HG03280 (cell line): ENCODE data around the gene PKHD1.

Experiments
- ATAC-seq: cut with Tn5 transposase; IDR thresholded peaks from one replicate; pipeline ENCODE4 v1.9.1; 2021; ENCODE audit warnings: mild to moderate bottlenecking, moderate library complexity; ENCODE audit not compliant: unreplicated experiment

The PKHD1 gene

DNA sequence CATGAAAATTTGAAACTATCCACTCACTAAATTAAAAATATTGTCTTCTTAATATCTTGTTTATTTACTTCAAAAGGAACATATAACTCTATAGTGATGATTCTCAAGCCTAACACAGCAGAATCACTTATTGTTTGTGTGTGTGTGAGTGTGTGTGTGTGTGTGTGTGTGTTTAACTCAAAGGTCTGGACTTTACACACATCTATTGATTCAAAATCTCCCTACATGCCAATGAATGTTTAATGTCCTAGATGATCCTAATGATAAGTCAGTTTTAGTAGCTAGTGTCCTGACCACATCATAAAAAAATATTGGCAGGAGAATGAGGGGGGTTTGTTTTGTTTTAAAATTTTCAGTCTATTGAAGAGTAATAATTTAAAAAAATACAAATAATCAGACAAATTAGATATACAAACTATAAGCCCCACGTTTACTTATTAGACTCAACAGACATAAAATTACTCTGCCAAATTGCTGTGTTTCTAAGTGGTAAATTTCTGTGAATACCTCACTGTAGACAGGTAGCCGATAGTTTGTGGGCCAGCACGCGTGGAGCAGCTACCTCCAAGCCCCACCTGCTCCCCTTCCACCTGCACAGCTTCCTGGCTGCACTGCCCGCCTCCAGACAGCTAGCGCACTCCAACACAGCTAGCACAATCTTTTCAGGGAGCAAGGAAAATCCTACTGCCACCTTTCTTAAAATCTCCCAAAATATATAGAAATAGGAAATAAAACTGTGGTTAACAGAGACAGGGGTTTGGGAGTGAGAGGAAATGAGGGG is 349.6 kb downstream of the PKHD1 start:
- no peak for ATAC-seq

DNA sequence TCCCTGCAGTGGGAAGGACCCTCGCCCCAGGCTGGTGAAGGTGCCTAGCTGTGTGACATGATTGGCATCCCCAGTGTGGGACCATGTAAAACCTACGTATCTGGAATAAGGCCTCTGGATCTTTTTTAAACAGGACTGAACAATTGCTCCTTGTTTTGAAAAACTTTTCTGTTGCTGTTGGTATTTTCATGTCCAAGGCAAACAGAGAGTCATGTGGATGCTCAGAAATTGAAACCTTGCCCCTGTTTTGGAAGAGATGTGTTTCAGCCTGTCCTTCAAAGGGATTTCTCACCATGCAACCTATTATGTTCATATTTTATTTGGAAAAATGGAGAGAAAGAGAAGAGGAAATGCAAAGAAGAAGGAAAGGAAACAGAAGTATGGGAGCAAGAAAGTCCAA is 362.3 kb downstream of the PKHD1 start:
- ATAC-seq = no peak

- ATAC-seq = no peak
These were observed 367.1 kb downstream of the PKHD1 start for GRCh38 chr6:51720327-51720726.

GRCh38 chr6:51719297-51719696 is 368.1 kb downstream of the PKHD1 start:
- no peak for ATAC-seq

GRCh38 chr6:51718533-51718932 is 368.9 kb downstream of the PKHD1 start:
- no peak for ATAC-seq

GRCh38 chr6:51717477-51717876 is 369.9 kb downstream of the PKHD1 start:
- ATAC-seq = no peak

DNA sequence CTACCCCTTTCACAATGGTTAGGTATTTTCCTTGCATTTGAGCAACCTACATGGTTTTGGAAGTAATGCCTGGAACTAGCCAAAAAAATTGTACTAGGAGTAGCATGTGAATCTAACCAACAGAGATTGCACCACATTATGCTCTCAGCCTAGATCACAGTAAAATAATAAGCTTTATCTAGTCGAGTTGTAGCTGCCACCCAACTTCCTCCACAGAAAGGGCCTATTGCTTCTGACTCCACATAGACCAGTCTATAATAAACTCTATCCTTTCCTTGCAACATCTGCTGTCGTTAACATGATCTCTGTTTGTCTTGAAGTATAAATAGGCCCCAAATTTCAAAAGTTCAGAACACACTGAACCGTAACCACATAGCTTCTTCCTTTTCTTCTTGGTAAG is 375.5 kb downstream of the PKHD1 start:
- no peak for ATAC-seq

DNA sequence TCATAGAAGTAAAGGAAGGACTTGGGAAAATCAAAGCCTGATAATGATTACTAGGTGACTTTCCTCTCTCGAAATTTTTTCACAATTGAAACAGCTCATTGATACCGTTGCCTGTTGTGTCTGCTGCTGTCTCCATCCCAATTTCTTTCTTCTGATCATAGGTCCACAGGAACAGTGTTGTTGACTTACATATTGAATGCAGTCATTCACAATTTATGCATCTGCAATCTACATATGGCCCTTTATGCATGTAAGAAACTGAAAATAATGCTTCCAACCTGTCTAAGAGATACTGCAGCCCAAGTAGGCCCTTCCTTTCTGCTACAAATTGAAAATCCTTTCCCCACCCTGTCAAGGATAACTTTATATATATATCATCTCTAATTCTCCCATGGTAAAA is 381.3 kb downstream of the PKHD1 start:
- ATAC-seq = no peak

- no peak for ATAC-seq
These were observed 382.4 kb downstream of the PKHD1 start for GRCh38 chr6:51704932-51705540.

GRCh38 chr6:51702851-51703250 is 384.6 kb downstream of the PKHD1 start:
- no peak for ATAC-seq

DNA sequence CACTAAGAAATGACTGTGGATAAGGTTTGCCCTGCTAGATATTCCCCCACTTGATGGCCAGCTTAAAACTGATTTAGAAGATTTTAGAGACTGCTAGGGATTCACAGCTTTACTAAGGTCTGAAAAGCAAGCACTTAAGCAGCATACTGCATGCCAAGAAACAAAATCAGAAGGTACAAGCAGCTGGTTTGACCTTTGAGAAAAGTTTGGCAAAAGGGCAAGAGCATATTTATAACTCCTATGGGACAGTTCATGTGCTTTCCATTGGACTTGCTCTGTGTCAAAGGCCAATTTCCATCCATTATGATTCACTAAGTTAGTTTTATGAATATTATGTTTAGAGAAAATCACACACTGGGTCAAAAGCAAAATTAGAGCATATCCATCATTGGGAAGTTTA is 402.8 kb downstream of the PKHD1 start:
- no peak for ATAC-seq

- ATAC-seq = no peak
These were observed 403.4 kb downstream of the PKHD1 start for GRCh38 chr6:51684038-51684437.

DNA sequence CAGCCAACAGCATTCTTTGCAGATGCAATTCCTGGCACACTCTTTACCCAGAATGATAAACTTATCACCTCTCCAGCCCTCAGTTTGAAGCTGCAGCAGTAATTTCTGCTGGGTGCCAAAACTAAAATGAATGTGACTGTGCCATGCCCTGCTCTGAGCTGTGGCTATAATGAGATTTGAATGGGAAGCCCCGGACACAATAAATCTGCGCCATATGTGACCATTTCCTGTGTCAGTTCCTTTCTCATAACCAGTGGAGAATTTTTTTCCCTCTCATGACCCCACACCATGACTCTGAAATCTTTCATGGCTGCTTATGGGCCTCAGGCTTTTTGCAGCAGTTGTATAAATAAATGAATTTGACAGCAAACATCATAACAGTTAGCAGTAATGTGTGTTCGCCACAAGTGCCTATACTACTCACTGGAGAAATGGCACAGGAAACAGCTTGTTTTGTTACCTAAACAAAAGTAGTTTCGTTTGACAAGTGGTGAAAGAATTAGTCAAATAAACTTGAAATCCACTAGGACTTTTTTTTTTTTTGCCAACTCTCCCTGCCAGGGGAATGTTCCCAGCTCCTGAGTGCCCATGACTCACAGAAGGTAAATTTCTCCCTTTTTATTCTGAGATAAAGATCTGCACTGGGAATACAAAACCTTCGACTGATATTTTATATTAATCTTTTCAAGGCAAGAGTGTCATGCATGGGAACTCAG is 408.4 kb downstream of the PKHD1 start:
- no peak for ATAC-seq

DNA sequence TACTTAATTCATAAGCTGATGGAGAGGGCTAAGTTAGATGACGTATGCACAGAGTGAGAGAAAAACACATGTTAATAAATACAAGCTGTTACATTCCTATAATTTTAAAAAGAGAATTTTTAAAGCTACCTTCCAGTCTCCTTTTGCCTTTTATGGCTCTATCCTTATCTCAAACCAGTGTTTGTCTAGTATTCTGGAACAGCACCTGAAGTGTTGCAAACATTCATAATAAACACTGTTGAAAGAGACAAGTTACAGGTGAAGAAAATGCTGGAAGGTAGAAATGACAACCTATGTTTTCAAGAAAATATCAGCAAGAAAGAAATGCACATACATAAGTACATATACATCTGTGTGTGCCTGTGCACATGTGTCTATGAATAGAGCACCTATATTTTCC is 409.1 kb downstream of the PKHD1 start:
- ATAC-seq = no peak

GRCh38 chr6:51675922-51676275 is 411.5 kb downstream of the PKHD1 start:
- ATAC-seq = no peak

DNA sequence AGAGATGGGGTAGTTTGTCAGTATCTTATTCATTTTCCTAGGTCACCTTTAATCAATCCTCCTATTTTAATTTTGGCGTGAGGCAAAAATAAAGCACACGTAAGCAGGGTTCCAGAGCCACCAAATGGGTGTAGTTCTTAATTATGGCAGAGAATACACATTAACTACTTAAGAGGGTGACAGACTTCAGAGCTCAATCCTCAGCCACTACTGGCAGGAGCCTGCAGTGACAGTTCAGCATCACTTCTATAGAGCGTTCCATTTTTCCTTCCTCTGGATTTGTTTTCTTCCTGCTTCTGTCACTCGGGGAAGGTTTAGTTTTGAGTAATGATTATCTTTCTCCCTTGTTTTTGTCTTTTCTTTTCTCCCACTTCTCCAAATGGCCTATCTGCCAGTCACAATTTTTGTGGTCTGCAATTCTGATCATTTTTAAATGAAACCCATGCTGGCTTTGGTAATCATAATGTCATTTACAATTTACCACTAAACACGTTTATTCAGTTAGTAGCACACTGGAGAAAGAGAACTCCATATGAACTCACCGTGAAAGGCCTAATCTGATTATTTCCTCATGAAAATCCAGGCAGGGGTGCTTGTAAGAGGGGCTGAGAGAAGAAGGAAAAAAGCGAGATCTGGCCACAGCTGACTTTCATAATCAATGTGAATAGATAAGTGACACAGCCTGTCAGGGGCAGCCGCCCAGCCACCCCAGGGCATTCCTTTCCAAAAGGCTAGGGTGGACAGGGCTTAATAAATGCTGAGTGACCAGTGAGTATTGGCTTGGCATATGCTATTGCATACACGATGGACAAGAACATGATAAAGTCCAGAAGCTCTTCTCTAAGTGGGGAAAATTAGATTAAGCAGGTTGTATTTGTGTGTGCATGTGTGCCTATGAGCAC is 412.1 kb downstream of the PKHD1 start:
- ATAC-seq = no peak

DNA sequence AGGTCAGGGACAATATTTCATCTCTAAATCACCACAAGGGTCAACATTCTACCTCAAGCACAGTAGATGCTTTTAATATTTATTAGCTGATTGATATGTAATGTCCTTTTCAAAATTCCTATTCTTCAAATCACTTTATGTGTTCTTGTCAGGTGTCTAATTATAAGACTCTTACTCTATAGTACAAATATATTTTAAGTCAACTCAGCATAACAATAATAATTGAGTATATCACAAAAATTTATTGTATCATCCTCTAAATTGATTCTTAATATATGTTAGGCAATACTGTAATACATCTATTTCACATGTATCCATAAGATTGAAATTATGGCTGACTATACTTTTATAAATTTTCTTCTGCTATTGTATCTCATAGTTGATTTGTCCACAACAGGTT is 423.9 kb downstream of the PKHD1 start:
- ATAC-seq = no peak

DNA sequence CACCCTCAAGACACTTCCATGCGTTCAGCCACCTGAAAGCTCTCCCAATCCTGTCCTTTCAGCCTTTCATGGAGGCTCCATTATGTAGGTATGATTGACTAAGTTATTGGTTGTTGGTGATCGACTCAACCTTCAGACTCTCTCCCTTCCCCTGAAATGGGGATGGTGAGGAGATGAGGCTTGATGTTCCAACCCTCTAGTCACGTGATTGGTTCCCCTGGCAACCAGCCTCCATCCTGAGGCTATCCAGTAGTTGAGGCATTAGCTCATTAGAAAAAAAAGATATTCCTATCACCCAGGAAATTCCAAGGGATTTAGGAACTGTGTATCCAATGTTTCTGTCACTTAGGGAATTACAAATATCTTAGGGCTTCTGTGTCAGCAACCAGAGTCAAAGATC is 426.6 kb downstream of the PKHD1 start:
- no peak for ATAC-seq

DNA sequence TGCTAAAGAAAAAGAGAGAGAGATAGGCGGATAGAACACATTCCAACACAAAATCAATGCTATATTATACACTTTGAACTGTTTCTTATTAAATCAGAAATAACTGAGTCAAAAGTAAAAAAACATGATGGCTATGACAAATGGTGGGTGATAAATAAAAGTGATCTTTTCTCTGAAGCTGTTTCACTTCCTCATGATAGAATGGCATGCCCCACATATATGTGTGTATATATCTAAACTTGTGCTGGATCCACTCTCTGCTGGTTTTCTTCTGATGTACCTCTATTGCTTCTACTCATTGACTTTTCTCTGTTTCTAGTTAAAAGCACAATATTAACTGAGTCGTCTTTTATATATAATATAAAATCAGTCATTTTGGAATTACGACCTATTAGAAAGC is 429.9 kb downstream of the PKHD1 start:
- ATAC-seq = no peak

DNA sequence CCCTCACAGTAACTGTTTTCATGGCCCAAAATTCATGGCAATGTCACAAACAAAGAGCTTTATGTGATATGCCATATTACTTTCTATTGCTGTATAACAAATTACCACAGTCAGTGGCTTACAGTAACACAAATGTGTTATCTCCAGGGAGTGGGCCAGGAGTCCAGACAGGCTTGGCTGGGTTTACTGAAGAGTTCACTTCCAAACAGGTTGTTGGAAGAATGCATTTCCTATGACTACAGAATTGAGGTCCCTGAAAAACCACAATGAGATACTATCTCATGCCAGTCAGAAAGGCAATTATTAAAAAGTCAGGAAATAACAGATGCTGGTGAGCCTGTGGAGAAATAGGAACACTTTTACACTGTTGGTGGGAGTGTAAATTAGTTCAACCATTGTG is 431.9 kb downstream of the PKHD1 start:
- ATAC-seq = no peak

- no peak for ATAC-seq
These were observed 432.8 kb downstream of the PKHD1 start for GRCh38 chr6:51654647-51655046.
